Measurements from ENCODE around the gene MROH2A.

- TF ChIP-seq TCF12 (IDR thresholded peaks at IDR 0.05; ENCODE audit: low read depth) (no peak), EP300 (IDR thresholded peaks at IDR 0.05; ENCODE audit: borderline replicate concordance) (no peak), YY1 (IDR thresholded peaks at IDR 0.05; ENCODE audit: low read depth) (no peak), TEAD4 (IDR thresholded peaks at IDR 0.05) (no peak)
Measured at GRCh38 chr2:233811087-233811486, 33.0 kb downstream of the MROH2A start.

Measured in Ishikawa (cell line).